Mesothelial cell of epicardium (in vitro differentiated cells): ENCODE data around the gene ARSA. TPM values are rescaled to one million over a fixed set of nuclear protein-coding genes. Genes with fewer than 3 reads are reported as not detected.

Experiments
- DNase-seq, 2 experiments: peaks; one replicate each; pipeline ENCODE4 v3.0.0; 2021; ENCODE audit warnings: low spot score in 2 of 2; ENCODE audit not compliant: unreplicated experiment in 2 of 2
- H3K27ac Mint-ChIP-seq: 2 replicates; pipeline ENCODE4 v1.8.0; 2021; ENCODE audit warnings: mixed read lengths
- H3K27me3 Mint-ChIP-seq: 2 replicates; pipeline ENCODE4 v1.8.0; 2021; ENCODE audit warnings: low read depth, mixed read lengths
- H3K36me3 Mint-ChIP-seq: 2 replicates; pipeline ENCODE4 v1.8.0; 2021; ENCODE audit warnings: mixed read lengths
- H3K4me1 Mint-ChIP-seq: 2 replicates; pipeline ENCODE4 v1.8.0; 2021; ENCODE audit warnings: mixed read lengths
- H3K4me3 Mint-ChIP-seq: 2 replicates; pipeline ENCODE4 v1.8.0; 2021; ENCODE audit warnings: mild to moderate bottlenecking, moderate library complexity, mixed read lengths
- H3K9me3 Mint-ChIP-seq: 2 replicates; pipeline ENCODE4 v1.8.0; 2021; ENCODE audit warnings: mixed read lengths
- total RNA-seq: library from RNA; stranded (reverse); gene quantifications from 3 replicates; pipeline ENCODE4 v1.2.1, GENCODE V29; 2021
- TF ChIP-seq, protein P1 (sequence below): fragments of 200-600 bp; sonication (generic); IDR thresholded peaks from one replicate; pipeline ENCODE4 v1.5.0; 2021; ENCODE audit warnings: antibody characterized with exemption; ENCODE audit not compliant: unreplicated experiment

The ARSA gene
- total RNA-seq, 1 donor from 2014 or later = 45.2 TPM

DNA sequence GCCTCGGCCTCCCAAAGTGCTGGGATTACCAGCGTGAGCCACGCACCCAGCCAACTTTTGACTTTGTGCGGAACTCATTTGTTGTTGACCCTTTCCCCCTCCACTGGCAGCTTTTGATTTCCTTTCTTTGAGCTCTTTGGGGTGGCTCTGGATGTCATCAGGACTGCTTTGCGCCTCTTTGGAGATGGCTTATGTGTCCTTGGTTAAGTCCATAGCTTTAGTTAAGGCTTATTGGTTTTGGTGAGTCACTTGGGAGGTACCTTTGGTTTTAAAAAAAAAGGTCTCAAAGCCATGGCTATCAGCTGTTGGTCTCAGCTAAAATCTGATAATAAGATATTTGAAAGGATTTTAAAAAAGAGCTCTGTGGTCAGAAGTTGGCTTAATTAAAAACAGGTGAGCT, 5.1 kb upstream of the ARSA start:
- Mint-ChIP-seq H3K4me1 (peaks cover 24% of the 10 kb centered on the region), H3K4me3 (no peak overlapping the region), H3K27ac (no peak overlapping the region), H3K9me3 (no peaks in the 10 kb centered on the region), H3K27me3 (peaks cover 1% of the 10 kb centered on the region), H3K36me3 (no peaks in the 10 kb centered on the region)
- DNase-seq = no peak
- TF ChIP-seq, protein P1, sequence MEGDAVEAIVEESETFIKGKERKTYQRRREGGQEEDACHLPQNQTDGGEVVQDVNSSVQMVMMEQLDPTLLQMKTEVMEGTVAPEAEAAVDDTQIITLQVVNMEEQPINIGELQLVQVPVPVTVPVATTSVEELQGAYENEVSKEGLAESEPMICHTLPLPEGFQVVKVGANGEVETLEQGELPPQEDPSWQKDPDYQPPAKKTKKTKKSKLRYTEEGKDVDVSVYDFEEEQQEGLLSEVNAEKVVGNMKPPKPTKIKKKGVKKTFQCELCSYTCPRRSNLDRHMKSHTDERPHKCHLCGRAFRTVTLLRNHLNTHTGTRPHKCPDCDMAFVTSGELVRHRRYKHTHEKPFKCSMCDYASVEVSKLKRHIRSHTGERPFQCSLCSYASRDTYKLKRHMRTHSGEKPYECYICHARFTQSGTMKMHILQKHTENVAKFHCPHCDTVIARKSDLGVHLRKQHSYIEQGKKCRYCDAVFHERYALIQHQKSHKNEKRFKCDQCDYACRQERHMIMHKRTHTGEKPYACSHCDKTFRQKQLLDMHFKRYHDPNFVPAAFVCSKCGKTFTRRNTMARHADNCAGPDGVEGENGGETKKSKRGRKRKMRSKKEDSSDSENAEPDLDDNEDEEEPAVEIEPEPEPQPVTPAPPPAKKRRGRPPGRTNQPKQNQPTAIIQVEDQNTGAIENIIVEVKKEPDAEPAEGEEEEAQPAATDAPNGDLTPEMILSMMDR = no peak

DNA sequence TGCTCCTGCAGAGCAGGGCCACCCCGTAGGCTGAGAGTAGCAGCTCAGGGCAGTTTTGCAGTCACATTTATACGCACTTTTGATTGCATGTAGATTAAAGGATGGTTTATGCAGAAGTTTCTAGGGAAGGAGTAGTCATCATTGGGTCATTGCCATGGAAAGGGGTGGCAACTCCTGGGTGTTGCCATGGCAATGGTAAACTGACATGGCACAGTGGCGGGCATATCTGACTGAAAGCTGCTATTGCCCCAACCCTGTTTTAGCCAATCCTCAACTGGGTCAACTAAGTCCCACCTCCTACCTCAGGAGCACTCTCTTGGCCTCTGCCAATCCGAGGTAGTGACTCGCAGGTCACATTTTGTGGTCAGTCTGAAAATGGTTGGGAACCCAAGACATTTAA, 2.4 kb upstream of the ARSA start:
- H3K4me3 Mint-ChIP-seq = no peak overlapping the region

DNA sequence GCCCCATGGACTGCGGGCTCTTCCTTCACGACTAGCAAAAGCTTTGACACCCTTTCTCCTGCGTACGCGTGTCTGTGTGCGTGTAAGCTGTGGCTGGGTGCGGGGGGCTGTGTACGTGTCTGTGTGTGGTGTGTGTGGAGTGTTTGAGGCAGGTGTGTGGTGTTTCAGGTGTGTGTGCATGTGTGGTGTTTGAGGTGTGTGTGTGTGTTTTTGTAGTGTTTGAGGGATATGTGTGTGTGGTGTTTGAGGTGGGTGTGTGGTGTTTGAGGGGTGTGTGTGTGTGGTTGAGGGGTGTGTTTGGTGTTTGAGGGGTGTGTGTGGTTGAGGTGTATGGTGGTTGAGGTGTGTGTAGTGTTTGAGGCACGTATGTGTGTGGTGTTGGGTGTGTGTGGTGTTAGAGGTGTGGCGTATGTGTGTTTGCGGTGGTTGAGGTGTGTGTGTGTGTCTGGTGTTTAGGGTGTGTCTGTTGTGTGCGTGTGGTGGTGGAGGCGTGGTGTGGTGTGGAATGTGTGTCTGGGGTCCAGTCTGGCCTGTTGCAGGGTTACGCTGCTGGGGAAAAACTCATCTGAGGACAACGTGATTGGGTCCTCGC, 687 bp upstream of the ARSA start:
- Mint-ChIP-seq H3K36me3 (no peaks in the 10 kb centered on the region), H3K27ac (peak overlapping the region; percentile 86), H3K9me3 (no peaks in the 10 kb centered on the region), H3K4me1 (peaks cover 24% of the 10 kb centered on the region), H3K27me3 (no peaks in the 10 kb centered on the region), H3K4me3 (peak overlapping the region; percentile 89)
- TF ChIP-seq, protein P1 = no peak
- DNase-seq = no peak

More for the DNA sequence above, 2.4 kb upstream of the ARSA start:
- Mint-ChIP-seq H3K4me1 (peaks cover 24% of the 10 kb centered on the region), H3K36me3 (no peaks in the 10 kb centered on the region), H3K9me3 (no peaks in the 10 kb centered on the region), H3K27ac (no peak overlapping the region), H3K27me3 (peaks cover 1% of the 10 kb centered on the region)
- no peak for DNase-seq
- TF ChIP-seq, protein P1 = no peak

DNA sequence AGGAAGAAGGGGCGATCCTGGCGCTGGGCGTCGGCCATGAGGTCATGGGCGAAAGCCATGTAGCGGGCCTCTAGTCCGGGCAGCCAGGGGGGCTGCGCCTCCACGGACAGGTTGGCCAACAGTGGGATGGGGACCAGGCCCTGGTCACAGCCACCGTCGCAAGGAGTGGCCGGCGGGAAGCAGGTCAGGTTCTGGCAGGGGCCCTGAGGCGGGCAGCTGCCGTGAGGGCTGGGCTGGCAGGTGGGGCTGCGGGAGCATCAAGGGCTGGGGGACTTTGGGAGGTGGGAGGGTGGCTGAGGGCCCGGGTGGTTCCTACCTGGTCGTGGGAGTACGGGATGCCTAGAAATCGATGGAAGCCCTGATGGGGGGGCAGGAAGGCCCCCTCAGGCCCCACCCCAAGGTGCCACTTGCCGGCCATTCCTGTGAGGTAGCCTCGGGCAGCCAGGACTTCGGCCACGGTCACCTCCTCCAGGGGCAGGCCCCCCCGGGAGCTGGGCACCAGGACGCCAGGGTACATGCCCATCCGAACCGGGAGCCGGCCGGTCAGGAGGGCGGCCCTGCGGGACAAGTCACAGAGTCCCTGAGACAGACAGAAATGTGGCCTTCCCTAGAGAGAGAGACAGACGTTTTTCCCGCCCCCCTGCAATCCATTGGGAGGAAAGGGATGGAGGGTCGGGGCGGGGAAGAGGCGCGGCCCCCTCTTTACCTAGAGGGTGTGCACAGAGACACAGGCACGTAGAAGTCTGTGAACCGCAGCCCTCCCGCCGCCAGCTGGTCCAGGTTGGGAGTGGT, 906 bp downstream of the ARSA start:
- Mint-ChIP-seq H3K4me3 (peak overlapping the region; percentile 71), H3K27me3 (no peaks in the 10 kb centered on the region), H3K4me1 (peaks cover 28% of the 10 kb centered on the region), H3K36me3 (no peaks in the 10 kb centered on the region), H3K27ac (peak overlapping the region; percentile 59), H3K9me3 (no peaks in the 10 kb centered on the region)
- no peak for DNase-seq
- TF ChIP-seq, protein P1 = no peak

DNA sequence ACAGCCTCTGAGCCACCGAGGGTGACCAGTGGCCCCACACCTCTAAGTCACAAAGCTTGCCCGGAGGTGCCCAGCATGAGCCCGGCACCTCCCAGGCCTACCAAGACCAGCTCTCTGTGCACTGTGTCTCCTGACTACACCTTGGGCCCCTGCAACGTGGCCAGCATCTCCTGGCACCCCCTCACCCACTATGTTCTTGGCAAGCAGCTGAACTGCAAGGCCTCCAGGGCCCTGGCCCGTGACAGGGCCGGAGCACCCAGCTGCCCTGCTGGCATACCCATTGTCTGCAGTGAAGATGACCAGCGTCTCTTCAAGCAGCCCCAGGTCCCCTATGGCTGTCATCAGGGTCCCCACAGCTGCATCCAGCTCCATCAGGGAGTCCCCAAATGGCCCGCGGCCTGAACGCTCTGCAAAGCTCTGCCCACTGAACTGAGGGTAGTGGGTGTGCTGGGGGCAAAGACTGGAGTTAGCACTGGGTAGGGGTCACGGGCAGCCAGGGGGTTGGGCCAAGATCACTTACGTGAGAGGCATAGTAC, 1.6 kb downstream of the ARSA start:
- no peak for DNase-seq
- Mint-ChIP-seq H3K36me3 (no peaks in the 10 kb centered on the region), H3K27ac (no peak overlapping the region), H3K9me3 (no peaks in the 10 kb centered on the region), H3K4me3 (peak overlapping the region; percentile 63), H3K4me1 (peaks cover 30% of the 10 kb centered on the region), H3K27me3 (no peaks in the 10 kb centered on the region)
- TF ChIP-seq, protein P1 = no peak
